Spleen (tissue), 13 donors: Measurements from ENCODE around the gene CCDC154. TPM values are rescaled to one million over a fixed set of nuclear protein-coding genes. Genes with fewer than 3 reads are reported as not detected.
A peak's percentile ranks its signal among the peaks of the same experiment; 100 is the strongest.

Experiments
- DNase-seq: peaks from one replicate; pipeline ENCODE4 v3.0.0-alpha.2; 2020
- H3K27ac ChIP-seq, 8 donors: fragments of 200-600 bp; sonication (generic) in 7 of 8; 1 replicate in 4 of 8; 2 replicates in 4 of 8; pipeline versions ENCODE4 v1.5.0 to v1.8.0; 2016 to 2021; ENCODE audit warnings: inconsistent platforms in 4 of 8, mild to moderate bottlenecking in 4 of 8, moderate library complexity in 1 of 8
- H3K27me3 ChIP-seq, 7 donors: fragments of 200-600 bp; sonication (generic) in 6 of 7; replicated peaks in 1 of 7; 1 replicate in 4 of 7; 2 replicates in 3 of 7; pipeline versions ENCODE4 v1.5.0 to v1.8.0; 2016 to 2021; ENCODE audit warnings: inconsistent platforms in 3 of 7, mild to moderate bottlenecking in 1 of 7
- H3K36me3 ChIP-seq, 6 donors: fragments of 200-600 bp; sonication (generic) in 5 of 6; 1 replicate in 4 of 6; 2 replicates in 2 of 6; pipeline versions ENCODE4 v1.5.0 to v1.8.0; 2016 to 2021; ENCODE audit warnings: inconsistent platforms in 2 of 6
- H3K4me1 ChIP-seq, 6 donors: fragments of 200-600 bp; sonication (generic) in 5 of 6; 1 replicate in 3 of 6; 2 replicates in 3 of 6; pipeline versions ENCODE4 v1.5.0 to v1.8.0; 2016 to 2021; ENCODE audit warnings: inconsistent platforms in 3 of 6
- H3K4me3 ChIP-seq, 8 donors: fragments of 200-600 bp; sonication (generic) in 7 of 8; 1 replicate in 4 of 8; 2 replicates in 4 of 8; pipeline versions ENCODE4 v1.5.0 to v1.8.0; 2016 to 2021; ENCODE audit warnings: inconsistent platforms in 4 of 8, mild to moderate bottlenecking in 4 of 8, moderate library complexity in 2 of 8
- H3K9me3 ChIP-seq, 8 donors: fragments of 200-600 bp; sonication (generic) in 7 of 8; 1 replicate in 4 of 8; 2 replicates in 4 of 8; pipeline versions ENCODE4 v1.5.0 to v1.8.0; 2016 to 2021; ENCODE audit warnings: inconsistent platforms in 4 of 8
- POLR2A ChIP-seq, 3 donors: fragments of 450-650 bp; IDR thresholded peaks; one replicate each; pipeline ENCODE4 v1.5.1; 2017; ENCODE audit warnings: antibody characterized with exemption in 3 of 3, mild to moderate bottlenecking in 1 of 3
- POLR2AphosphoS5 ChIP-seq, 3 donors: sonication (generic); formaldehyde crosslinking; IDR thresholded peaks; one replicate each; pipeline ENCODE4 v1.5.1; 2017; ENCODE audit warnings: antibody characterized with exemption in 3 of 3
- WGBS, 5 donors: extraction: QIAGEN DNeasy Blood & Tissue Kit in 3 of 5; methylation state at CpG; one replicate each; pipeline versions ENCODE4 v1.1.5 to v1.1.7; 2013 to 2018; 5-methylcytosine and 5-hydroxymethylcytosine counted together
- intact Hi-C: fragments of 100-400 bp; cut with DNase I; formaldehyde crosslinking; loops from one replicate; pipeline ENCODE4 v1.15.0; 2023; ENCODE audit warnings: low total_unique reads
- long read RNA-seq, 2 donors: transcript quantifications; one replicate each; lab custom pipeline, GENCODE V29; 2026
- polyA plus RNA-seq, 3 donors: library from polyadenylated mRNA; stranded (reverse); fragments of 200-250 nt; gene quantifications; one replicate each; pipeline ENCODE4 v1.2.1, GENCODE V29; 2013
- total RNA-seq, 7 donors: library from RNA; depleted of rRNA in 3 of 7; stranded (reverse); fragments of >200 nt in 3 of 7; fragmentation: NEBNext Ultra II Directional in 4 of 7; extraction: Animal tissue kit (Norgen Biotek cat#: 25700) in 4 of 7; gene quantifications; one replicate each; pipeline versions ENCODE4 v1.1.0 to v1.2.1, GENCODE V29; 2016 to 2021
- TF ChIP-seq, protein P1 (sequence below), 11 experiments: fragments of 200-600 bp in 7 of 11; fragments of 450-650 bp in 4 of 11; sonication (generic) in 4 of 11; IDR thresholded peaks in 8 of 11; conservative IDR thresholded peaks in 3 of 11; 1 replicate in 7 of 11; 2 replicates in 4 of 11; pipeline versions ENCODE4 v1.4.0 to v1.8.0; 2016 to 2021; ENCODE audit warnings: antibody characterized with exemption in 11 of 11, inconsistent platforms in 4 of 11, mild to moderate bottlenecking in 1 of 11
- donor health status: healthy with polysubstance abuse.
- donor health status: DM: no; HTN: no; CAD: no; lungs with moderate emphysema.
- donor health status: DM: no; HTN: no; CAD: no.
- donor health status: Bipolar disorder and iron deficiency.
- donor health status: healthy.
- donor health status: DM: no; HTN: no; CAD: no.
- donor health status: DM: yes; HTN: yes; CAD: no.

The CCDC154 gene, protein sequence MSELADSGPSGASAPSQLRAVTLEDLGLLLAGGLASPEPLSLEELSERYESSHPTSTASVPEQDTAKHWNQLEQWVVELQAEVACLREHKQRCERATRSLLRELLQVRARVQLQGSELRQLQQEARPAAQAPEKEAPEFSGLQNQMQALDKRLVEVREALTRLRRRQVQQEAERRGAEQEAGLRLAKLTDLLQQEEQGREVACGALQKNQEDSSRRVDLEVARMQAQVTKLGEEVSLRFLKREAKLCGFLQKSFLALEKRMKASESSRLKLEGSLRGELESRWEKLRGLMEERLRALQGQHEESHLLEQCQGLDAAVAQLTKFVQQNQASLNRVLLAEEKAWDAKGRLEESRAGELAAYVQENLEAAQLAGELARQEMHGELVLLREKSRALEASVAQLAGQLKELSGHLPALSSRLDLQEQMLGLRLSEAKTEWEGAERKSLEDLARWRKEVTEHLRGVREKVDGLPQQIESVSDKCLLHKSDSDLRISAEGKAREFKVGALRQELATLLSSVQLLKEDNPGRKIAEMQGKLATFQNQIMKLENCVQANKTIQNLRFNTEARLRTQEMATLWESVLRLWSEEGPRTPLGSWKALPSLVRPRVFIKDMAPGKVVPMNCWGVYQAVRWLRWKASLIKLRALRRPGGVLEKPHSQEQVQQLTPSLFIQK
- total RNA-seq (1 to 10 TPM; 1.6 to 6.4 (median 3.8) TPM), polyA plus RNA-seq (10 to 100 TPM in 2 of 3 donors, 1 to 10 TPM in 1; 8.3 to 18.2 (median 10.8) TPM)
- long read RNA-seq, donor 1 = 0 reads
- long read RNA-seq, donor 2 = 0 reads

DNA sequence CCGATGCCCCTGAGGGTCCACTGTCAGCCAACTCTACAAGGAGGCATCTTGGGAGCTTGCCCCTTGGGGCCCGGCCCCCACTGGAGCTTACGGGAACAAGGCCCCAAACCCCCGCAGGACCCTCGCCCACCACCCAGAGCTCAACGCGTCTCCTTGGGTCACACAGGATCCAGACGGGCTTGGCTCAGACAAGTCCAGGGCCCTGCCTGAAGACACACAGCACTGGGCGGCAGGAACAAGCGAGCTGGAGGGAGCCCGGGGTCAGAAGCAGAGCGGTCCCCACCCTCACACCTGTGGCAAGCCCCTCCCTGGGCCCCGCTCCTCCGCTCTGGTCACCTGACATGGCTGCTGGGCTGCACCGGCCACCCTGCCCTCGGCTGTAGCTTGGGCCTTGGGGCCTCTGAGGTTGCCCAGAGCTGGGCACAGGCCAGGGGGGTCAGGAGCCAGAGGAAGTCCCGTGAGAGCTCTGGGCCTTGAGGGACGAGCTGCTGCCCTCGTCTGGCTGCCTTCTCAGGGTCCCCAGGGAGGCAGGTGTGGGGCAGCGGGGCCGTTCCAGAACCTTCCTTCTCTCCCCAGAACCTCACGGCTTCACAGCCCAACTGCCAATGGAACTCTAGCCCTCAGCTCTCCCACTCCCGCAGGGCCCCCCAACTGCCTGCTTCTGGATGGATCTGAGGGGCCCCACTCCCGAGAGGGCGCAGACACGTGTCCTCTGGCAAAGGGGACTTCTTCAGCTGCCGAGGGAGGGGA lies at the start of gene CCDC154:
Gene CCDC154 (minus strand): TSS at position 577 of the 750 bp plus-strand sequence. CDS start 234 bp downstream, at position 343.
- H3K27me3 ChIP-seq = no peaks in the 10 kb centered on the region
- peaks cover 0 to 61% (median 41%) of the 10 kb centered on the region in 6 donors for H3K36me3 ChIP-seq
- no peak for DNase-seq
- H3K4me3 ChIP-seq = no peak within 1 kb of the TSS
- TF ChIP-seq POLR2AphosphoS5 (IDR thresholded peaks at IDR 0.05) = peak; percentile 23 to 40 (median 23)
- TF ChIP-seq, protein P1, sequence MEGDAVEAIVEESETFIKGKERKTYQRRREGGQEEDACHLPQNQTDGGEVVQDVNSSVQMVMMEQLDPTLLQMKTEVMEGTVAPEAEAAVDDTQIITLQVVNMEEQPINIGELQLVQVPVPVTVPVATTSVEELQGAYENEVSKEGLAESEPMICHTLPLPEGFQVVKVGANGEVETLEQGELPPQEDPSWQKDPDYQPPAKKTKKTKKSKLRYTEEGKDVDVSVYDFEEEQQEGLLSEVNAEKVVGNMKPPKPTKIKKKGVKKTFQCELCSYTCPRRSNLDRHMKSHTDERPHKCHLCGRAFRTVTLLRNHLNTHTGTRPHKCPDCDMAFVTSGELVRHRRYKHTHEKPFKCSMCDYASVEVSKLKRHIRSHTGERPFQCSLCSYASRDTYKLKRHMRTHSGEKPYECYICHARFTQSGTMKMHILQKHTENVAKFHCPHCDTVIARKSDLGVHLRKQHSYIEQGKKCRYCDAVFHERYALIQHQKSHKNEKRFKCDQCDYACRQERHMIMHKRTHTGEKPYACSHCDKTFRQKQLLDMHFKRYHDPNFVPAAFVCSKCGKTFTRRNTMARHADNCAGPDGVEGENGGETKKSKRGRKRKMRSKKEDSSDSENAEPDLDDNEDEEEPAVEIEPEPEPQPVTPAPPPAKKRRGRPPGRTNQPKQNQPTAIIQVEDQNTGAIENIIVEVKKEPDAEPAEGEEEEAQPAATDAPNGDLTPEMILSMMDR (IDR thresholded peaks at IDR 0.05 in 8 of 11, conservative IDR thresholded peaks at IDR 0.05 in 3 of 11) = no peak
- TF ChIP-seq POLR2A (IDR thresholded peaks at IDR 0.05) = no peak
- 65 to 80% (median 78%) methylated on average over 14 to 27 of the region's 27 CpGs for WGBS, 5 donors
- H3K4me1 ChIP-seq = peaks cover 0 to 28% (median 2%) of the 10 kb centered on the region in 6 donors
- intact Hi-C loops = no loop called here
- H3K27ac ChIP-seq = peak within 1 kb of the TSS in 3 of 8 donors; percentile 51 to 87 (median 60)
- H3K9me3 ChIP-seq = no peaks in the 10 kb centered on the region

DNA sequence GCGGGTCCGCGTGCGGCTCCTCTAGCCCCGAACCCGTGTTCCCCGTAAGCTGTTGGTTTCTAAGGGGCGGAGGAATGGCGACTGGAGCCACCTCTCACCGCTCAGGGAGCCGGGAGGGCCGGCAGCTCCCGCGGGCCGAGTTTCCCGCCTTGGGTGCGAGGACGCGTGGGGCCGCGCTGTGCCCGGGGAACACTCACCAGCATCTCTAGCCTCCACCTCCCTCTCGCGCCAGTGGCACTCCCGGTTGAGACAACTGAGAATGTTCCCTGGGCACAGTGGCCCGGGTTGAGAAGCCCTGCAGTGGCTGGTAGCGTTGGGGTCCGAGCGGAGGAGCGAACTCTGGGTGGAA lies 49.4 kb upstream of the CCDC154 start:
- no peaks in the 10 kb centered on the region for H3K27me3 ChIP-seq
- H3K27ac ChIP-seq = peak overlapping the region in 7 of 8 donors; percentile 81 to 94 (median 91)
- H3K4me1 ChIP-seq = peaks cover 15 to 44% (median 29%) of the 10 kb centered on the region in 6 donors
- peak; percentile 84 for DNase-seq
- intact Hi-C loops = no loop called here
- H3K9me3 ChIP-seq = no peaks in the 10 kb centered on the region
- peak overlapping the region; percentile 40 to 93 (median 77) for H3K4me3 ChIP-seq
- 0 to 4% (median 2%) methylated on average over 9 to 30 of the region's 30 CpGs for WGBS, 5 donors
- H3K36me3 ChIP-seq = peaks cover 0 to 45% (median 39%) of the 10 kb centered on the region in 6 donors
- TF ChIP-seq POLR2AphosphoS5 (IDR thresholded peaks at IDR 0.05) (no peak), POLR2A (IDR thresholded peaks at IDR 0.05) (no peak)
- TF ChIP-seq, protein P1 (IDR thresholded peaks at IDR 0.05 in 8 of 11, conservative IDR thresholded peaks at IDR 0.05 in 3 of 11) = no peak

DNA sequence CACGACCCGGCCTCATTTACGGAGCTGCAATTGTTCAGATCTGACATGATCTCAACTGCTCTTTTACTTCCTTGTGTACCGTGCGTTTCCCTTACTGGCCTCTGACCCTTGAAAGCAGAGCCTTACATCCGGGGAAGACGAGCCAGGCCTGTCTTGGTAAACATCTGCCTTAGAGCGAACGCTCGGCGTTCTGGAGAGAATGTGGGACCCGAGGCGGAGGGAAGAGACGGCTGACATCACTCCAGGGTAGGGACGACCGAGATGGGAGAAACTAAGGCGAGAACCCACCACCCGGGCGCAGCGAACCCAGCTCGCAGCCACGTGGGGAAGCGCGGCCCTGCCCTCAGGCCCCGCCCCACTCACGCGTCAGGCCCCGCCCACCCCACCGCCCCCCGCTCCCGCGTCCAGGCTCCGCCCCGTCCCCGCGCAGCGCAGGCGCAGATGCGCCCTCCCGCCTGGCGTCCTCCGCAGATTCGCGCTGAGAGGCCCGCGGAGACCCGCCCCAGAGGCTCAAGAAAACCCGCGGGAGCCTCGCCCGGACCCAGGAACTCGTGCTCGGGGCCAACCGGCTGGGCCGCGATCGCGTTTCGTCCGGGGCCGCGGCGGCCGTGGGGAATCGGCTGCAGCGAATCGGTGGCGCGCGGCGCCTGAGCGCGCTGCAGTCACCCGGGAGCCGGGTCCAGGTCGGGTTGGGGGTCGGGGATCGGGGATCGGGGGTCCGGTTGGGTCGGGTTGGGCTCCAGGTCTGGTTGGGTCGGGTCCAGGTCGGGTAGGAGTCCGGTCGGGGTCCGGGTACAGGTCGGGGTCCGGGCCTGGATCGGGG lies 48.8 kb upstream of the CCDC154 start, which contains the start of gene TELO2:
Gene TELO2 (plus strand): TSS at position 438 of the 823 bp plus-strand sequence. CDS start 922 bp downstream, outside the sequence.
- intact Hi-C loops = no loop called here
- TF ChIP-seq POLR2AphosphoS5 (IDR thresholded peaks at IDR 0.05) (peak; percentile 82 to 87 (median 86)), POLR2A (IDR thresholded peaks at IDR 0.05) (no peak)
- TF ChIP-seq, protein P1 (IDR thresholded peaks at IDR 0.05 in 8 of 11, conservative IDR thresholded peaks at IDR 0.05 in 3 of 11) = peak in 7 of 11 experiments; percentile 11 to 37 (median 25)
- no peaks in the 10 kb centered on the region for H3K9me3 ChIP-seq
- H3K27me3 ChIP-seq = no peaks in the 10 kb centered on the region
- peak; percentile 95 for DNase-seq
- H3K27ac ChIP-seq = peak within 1 kb of the TSS; percentile 73 to 94 (median 88)
- H3K4me3 ChIP-seq = peak within 1 kb of the TSS; percentile 40 to 93 (median 77)
- H3K36me3 ChIP-seq = peaks cover 0 to 39% (median 33%) of the 10 kb centered on the region in 6 donors
- 0 to 2% (median 1%) methylated on average over 22 to 89 of the region's 89 CpGs for WGBS, 5 donors
- peaks cover 15 to 49% (median 29%) of the 10 kb centered on the region in 6 donors for H3K4me1 ChIP-seq
